Measurements from ENCODE around the gene NPM1.

DNA sequence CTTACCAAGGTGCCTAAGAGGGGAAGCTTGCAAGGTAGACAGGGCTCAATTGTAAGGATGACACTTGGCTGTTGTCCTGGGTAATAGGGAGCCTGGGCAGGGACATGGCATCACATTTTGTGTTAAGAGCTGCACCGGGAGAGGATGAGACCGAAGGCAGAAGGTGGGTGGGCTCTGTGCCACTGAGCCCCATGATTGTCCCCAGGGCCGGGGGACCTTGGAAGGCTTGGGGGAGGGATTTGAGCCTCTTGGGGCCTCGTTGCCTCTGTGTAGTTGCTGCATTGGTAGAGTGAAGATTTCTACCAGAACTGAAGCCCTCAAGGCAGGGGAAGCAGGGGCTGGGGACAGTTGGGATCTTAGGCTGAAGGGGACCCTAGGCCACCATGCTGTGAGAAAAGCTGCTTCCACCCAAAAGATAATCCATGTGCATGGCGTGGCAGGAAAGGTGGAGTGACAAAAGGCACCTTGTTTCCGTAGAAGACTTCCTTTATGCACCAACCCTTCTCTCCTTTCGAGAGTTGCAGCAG lies 43.7 kb downstream of the NPM1 start:
- TF ChIP-seq, protein P1, sequence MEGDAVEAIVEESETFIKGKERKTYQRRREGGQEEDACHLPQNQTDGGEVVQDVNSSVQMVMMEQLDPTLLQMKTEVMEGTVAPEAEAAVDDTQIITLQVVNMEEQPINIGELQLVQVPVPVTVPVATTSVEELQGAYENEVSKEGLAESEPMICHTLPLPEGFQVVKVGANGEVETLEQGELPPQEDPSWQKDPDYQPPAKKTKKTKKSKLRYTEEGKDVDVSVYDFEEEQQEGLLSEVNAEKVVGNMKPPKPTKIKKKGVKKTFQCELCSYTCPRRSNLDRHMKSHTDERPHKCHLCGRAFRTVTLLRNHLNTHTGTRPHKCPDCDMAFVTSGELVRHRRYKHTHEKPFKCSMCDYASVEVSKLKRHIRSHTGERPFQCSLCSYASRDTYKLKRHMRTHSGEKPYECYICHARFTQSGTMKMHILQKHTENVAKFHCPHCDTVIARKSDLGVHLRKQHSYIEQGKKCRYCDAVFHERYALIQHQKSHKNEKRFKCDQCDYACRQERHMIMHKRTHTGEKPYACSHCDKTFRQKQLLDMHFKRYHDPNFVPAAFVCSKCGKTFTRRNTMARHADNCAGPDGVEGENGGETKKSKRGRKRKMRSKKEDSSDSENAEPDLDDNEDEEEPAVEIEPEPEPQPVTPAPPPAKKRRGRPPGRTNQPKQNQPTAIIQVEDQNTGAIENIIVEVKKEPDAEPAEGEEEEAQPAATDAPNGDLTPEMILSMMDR (conservative IDR thresholded peaks at IDR 0.05 in 1 of 2, IDR thresholded peaks at IDR 0.05 in 1 of 2; ENCODE audit: extremely low read depth in 1 of 2, insufficient read depth in 1 of 2, low read depth in 1 of 2, low read length in 2 of 2), result no peak
- TF ChIP-seq EZH2 (IDR thresholded peaks at IDR 0.05; ENCODE audit: borderline replicate concordance, low read length), result no peak

Measured in mammary epithelial cell (primary cell).